ENCODE measurements around the gene PIK3CA. TPM values are rescaled to one million over a fixed set of nuclear protein-coding genes. Genes with fewer than 3 reads are reported as not detected.

The PIK3CA gene
- total and polyA plus RNA-seq, 2 experiments from 2014 or later, result 5.1 to 13.4 TPM

- ATAC-seq (no peak), DNase-seq (ENCODE audit: low spot score) (no peak)
- H3K9me2 ChIP-seq (ENCODE audit: insufficient read depth), result no peaks in the 10 kb centered on the region
- H3K27ac ChIP-seq (ENCODE audit: low read depth), result no peak overlapping the region
- Mint-ChIP-seq H3K9me3 (no peaks in the 10 kb centered on the region), H3K4me3 (no peak overlapping the region), H3K27me3 (ENCODE audit: insufficient read depth, low read depth, poor library complexity) (no peaks in the 10 kb centered on the region), H3K4me1 (peaks cover 11% of the 10 kb centered on the region; the same call in 2 of the 3 replicates), H3K27ac (peak overlapping the region; percentile 64), H3K36me3 (ENCODE audit: low read depth) (no peaks in the 10 kb centered on the region)
- H3K27me3 ChIP-seq (ENCODE audit: insufficient read depth), result no peaks in the 10 kb centered on the region
- H2AFZ ChIP-seq, result no peak overlapping the region
- peaks cover 96% of the 10 kb centered on the region for H3K79me2 ChIP-seq (replicated peaks; ENCODE audit: insufficient read depth)
- H3F3A ChIP-seq (replicated peaks; ENCODE audit: low read depth), result no peaks in the 10 kb centered on the region
- H3K4me1 ChIP-seq (ENCODE audit: insufficient read depth), result peaks cover 6% of the 10 kb centered on the region
- H3K36me3 ChIP-seq (ENCODE audit: insufficient read depth), result no peaks in the 10 kb centered on the region
- H4K20me1 ChIP-seq (replicated peaks; ENCODE audit: insufficient read depth), result no peaks in the 10 kb centered on the region; the same call in 1 of the 2 replicates
- H3K4me3 ChIP-seq, result no peak overlapping the region
- TF ChIP-seq NANOG (IDR thresholded peaks at IDR 0.05; ENCODE audit: borderline replicate concordance) (no peak), ZNF114 (CRISPR knock-in tag; IDR thresholded peaks at IDR 0.05) (no peak), EZH2 (IDR thresholded peaks at IDR 0.05; ENCODE audit: low read depth, unreplicated experiment) (no peak), JUNB (IDR thresholded peaks at IDR 0.05; ENCODE audit: unreplicated experiment) (no peak), POLR2AphosphoS5 (IDR thresholded peaks at IDR 0.05; ENCODE audit: low read depth) (no peak), REST (IDR thresholded peaks at IDR 0.05; ENCODE audit: unreplicated experiment) (no peak), ZNF331 (CRISPR knock-in tag; IDR thresholded peaks at IDR 0.05; ENCODE audit: low read depth) (no peak), STAT1 (IDR thresholded peaks at IDR 0.05; ENCODE audit: unreplicated experiment) (no peak), CREB1 (CRISPR knock-in tag; IDR thresholded peaks at IDR 0.05; ENCODE audit: low read depth) (no peak), CTCF (conservative IDR thresholded peaks at IDR 0.05; ENCODE audit: low read depth in 2 of 2) (no peak), ETS1 (IDR thresholded peaks at IDR 0.05) (no peak), ZNF462 (CRISPR knock-in tag; IDR thresholded peaks at IDR 0.05) (no peak), EZH2phosphoT487 (IDR thresholded peaks at IDR 0.05; ENCODE audit: unreplicated experiment) (no peak)
- no peak overlapping the region for H3K4me2 ChIP-seq
Observed at GRCh38 chr3:179163503-179163902, 15.3 kb downstream of the PIK3CA start.
